ENCODE data around the gene FAM114A2.
A peak's percentile ranks its signal among the peaks of the same experiment; 100 is the strongest.
"Not testable (repeated sequence)": the region's sequence is repeated elsewhere in the genome, so short reads cannot be mapped to it uniquely, and the experiment has no call there.

Gene FAM114A2

GRCh38 chr5:154038707-154039457 is at the start of gene FAM114A2, which contains the start of gene MFAP3:
FAM114A2 (minus strand) TSS chr5:154038910; CDS start chr5:154034953, 3,957 bp downstream.
MFAP3 (plus strand) TSS chr5:154038967; CDS start chr5:154049723, 10,756 bp downstream.
- FAIRE-seq: no peak

- FAIRE-seq: no peak
Measured at GRCh38 chr5:154087260-154087659, 48.5 kb upstream of the FAM114A2 start.

GRCh38 chr5:154086641-154087040 is 47.9 kb upstream of the FAM114A2 start:
- no peak for FAIRE-seq

- no peak for FAIRE-seq
Measured at GRCh38 chr5:154086146-154086545, 47.4 kb upstream of the FAM114A2 start.

GRCh38 chr5:154084062-154084639 is 45.4 kb upstream of the FAM114A2 start:
- FAIRE-seq: no peak

- no peak for FAIRE-seq
Measured at GRCh38 chr5:154081246-154081645, 42.5 kb upstream of the FAM114A2 start.

- peak; percentile 49 for FAIRE-seq
Measured at GRCh38 chr5:154078272-154078671, 39.6 kb upstream of the FAM114A2 start.

GRCh38 chr5:154077696-154078095 is 39.0 kb upstream of the FAM114A2 start:
- no peak for FAIRE-seq

GRCh38 chr5:154076240-154076922 is 37.7 kb upstream of the FAM114A2 start:
- FAIRE-seq: no peak

GRCh38 chr5:154072414-154073171 is 33.9 kb upstream of the FAM114A2 start:
- no peak for FAIRE-seq

- no peak for FAIRE-seq
Measured at GRCh38 chr5:154071799-154072413, 33.2 kb upstream of the FAM114A2 start.

GRCh38 chr5:154069854-154070253 is 31.1 kb upstream of the FAM114A2 start:
- not testable (repeated sequence) for FAIRE-seq

GRCh38 chr5:154065971-154066370 is 27.3 kb upstream of the FAM114A2 start:
- no peak for FAIRE-seq

GRCh38 chr5:154063372-154063771 is 24.7 kb upstream of the FAM114A2 start:
- no peak for FAIRE-seq

- no peak for FAIRE-seq
Measured at GRCh38 chr5:154060606-154061005, 21.9 kb upstream of the FAM114A2 start.

- FAIRE-seq: no peak
Measured at GRCh38 chr5:154059583-154059982, 20.9 kb upstream of the FAM114A2 start.

- FAIRE-seq: no peak
Measured at GRCh38 chr5:154059039-154059430, 20.3 kb upstream of the FAM114A2 start.

GRCh38 chr5:154058055-154059038 is 19.6 kb upstream of the FAM114A2 start:
- no peak for FAIRE-seq

- no peak for FAIRE-seq
Measured at GRCh38 chr5:154055201-154055600, 16.5 kb upstream of the FAM114A2 start.

- no peak for FAIRE-seq
Measured at GRCh38 chr5:154053468-154053867, 14.8 kb upstream of the FAM114A2 start.

GRCh38 chr5:154049636-154050035 is 10.9 kb upstream of the FAM114A2 start:
- no peak for FAIRE-seq
